ENCODE measurements around the gene SLC39A11. TPM values are rescaled to one million over a fixed set of nuclear protein-coding genes. Genes with fewer than 3 reads are reported as not detected.
"Not testable (repeated sequence)": the region's sequence is repeated elsewhere in the genome, so short reads cannot be mapped to it uniquely, and the experiment has no call there.

SLC39A11 gene
- total RNA-seq, 1 donor from 2014 or later: 8.2 TPM

DNA sequence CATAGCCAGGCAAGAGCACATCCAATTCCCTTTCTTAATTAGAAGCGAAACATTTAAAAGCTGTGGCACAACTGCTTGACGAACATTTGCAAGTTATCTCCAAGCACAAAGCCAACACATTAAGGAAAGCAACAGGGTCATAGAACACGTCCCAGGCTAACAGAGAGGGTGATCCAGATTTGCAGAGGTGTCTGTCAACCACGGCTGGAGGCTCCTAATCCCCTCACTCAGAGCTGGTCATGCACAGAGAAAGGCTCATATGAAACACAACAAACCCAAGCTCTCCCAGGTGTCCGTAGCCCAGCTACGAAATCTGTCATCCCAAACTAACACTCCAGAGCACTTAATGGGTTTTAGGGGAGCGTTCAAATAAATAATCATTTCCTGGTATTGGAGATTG lies 276.1 kb downstream of the SLC39A11 start:
- DNase-seq (ENCODE audit: low spot score in 2 of 2): no peak
- FAIRE-seq: no peak

- no peak for FAIRE-seq
- no peak for DNase-seq (ENCODE audit: low spot score in 2 of 2)
Measured at GRCh38 chr17:72813481-72813880, 279.0 kb downstream of the SLC39A11 start.

DNA sequence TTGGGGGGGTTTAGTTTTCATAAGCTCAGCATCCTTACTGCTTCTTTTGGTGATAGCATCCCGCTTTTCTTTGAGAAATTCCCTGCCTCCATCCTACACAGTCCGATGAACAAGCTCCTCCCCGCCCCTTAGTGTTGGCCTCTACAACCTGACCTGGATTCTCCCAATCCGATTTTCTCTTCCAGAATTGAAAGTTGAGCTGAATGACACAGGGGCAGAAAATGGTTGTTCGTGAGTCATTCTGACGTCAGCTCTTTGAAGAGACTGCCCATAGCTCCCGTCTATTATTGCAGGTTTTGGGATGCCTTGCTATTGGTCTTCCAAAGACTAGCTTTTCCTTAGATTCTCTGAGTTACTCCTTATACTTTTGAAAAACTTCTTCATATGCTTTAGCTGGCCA lies 279.7 kb downstream of the SLC39A11 start:
- no peak for FAIRE-seq
- DNase-seq (ENCODE audit: low spot score in 2 of 2): no peak

GRCh38 chr17:72811976-72812687 lies 280.4 kb downstream of the SLC39A11 start:
- DNase-seq (ENCODE audit: low spot score in 2 of 2) (no peak), FAIRE-seq (no peak)

- FAIRE-seq (no peak), DNase-seq (ENCODE audit: low spot score in 2 of 2) (no peak)
Measured at GRCh38 chr17:72810991-72811508, 281.4 kb downstream of the SLC39A11 start.

DNA sequence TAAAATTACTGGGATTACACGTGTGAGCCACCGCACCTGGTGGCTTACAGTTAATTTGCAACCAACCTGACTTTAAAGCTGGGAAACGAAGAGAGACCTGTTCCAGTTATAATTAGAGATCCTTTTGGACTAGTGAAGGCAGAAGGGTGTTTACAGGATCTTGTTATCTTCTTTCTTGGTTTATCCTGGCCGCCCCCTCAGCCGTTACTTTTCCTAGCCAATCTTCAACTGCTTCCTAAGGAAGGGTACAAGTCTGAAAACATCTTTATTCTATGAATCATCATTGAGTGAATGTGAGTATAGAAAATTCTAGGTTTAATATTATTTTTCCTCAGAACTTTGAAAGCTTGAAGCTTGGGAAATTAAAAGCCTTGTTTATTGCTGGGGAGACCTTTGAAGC lies 286.5 kb downstream of the SLC39A11 start:
- no peak for DNase-seq (ENCODE audit: low spot score in 2 of 2)
- FAIRE-seq: no peak

DNA sequence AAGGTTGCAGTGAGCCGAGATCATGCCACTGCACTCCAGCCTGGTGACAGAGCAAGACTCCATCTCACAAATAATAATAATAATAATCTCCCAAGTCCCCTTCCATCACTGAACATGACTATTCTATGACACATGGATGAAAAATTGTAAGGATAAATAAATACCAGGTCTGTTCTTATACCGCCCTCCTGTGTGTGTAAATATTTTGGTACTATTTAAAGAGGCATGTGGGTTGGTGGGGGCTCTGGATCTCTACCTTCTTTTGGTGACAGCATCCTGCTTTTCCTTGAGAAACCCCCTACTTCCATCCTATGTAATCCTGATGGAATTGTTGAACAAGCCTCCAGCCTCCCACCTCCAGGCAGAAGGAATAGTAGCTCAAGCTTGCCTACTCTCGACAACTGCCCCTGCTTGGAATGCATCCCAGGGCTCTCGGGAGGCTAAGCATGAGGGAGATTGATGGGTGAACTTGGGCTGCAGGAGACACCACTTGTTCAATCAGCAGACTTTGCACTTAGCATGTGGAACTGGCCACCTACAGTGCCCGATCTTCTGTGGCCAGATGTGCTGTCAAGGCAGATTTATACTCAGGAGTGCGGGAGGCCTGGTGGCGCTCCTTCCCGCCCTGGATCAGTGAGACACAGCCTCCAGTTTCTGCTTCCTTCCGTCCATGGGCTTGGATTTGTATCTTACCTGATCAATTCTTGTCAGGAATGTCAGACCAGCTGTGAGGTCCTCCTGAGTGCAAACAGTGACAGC lies 287.4 kb downstream of the SLC39A11 start:
- DNase-seq (ENCODE audit: low spot score in 2 of 2): no peak
- no peak for FAIRE-seq

GRCh38 chr17:72802726-72803125 lies 289.8 kb downstream of the SLC39A11 start:
- FAIRE-seq (no peak), DNase-seq (ENCODE audit: low spot score in 2 of 2) (no peak)

DNA sequence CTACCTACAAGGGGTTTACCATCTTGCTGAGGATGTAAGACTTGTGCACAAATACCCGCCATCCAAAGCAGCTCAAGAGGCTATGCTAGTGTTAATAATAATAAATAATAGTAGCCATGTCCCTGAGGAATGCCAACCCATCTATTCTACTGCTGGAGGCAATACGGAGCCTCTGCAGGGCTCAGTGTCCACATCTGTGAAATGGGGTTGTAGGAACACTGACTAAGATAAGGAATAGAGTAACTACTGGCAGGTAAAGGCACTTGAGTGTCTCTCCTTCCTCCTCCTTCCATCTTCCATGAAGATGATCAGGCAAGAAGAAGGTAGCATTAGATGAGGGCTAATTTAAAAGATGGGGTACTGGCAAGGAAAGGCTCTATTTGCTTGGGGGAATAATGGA lies 295.3 kb downstream of the SLC39A11 start:
- FAIRE-seq (no peak), DNase-seq (ENCODE audit: low spot score in 2 of 2) (no peak)

GRCh38 chr17:72795941-72796340 lies 296.5 kb downstream of the SLC39A11 start:
- DNase-seq (ENCODE audit: low spot score in 2 of 2) (no peak), FAIRE-seq (no peak)

DNA sequence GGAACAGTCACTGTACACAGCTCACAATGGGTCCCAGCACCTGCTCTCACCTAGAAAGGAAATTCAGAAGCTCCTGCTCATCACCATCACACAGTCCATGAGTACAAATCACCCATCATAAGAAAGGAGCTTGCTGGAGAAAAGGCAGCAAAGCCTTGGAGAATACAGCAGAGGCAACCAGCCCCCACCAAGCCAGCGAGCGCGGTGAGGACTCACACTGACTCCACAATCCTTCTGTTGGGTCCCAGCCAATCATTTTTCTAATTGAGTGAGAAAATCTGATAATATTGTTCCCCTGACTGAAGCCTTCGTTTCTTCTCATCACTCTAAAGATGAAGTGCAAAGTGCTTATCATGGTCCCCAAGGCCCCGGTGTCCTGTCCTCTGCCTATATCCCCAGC lies 298.3 kb downstream of the SLC39A11 start:
- no peak for FAIRE-seq
- DNase-seq (ENCODE audit: low spot score in 2 of 2): no peak

DNA sequence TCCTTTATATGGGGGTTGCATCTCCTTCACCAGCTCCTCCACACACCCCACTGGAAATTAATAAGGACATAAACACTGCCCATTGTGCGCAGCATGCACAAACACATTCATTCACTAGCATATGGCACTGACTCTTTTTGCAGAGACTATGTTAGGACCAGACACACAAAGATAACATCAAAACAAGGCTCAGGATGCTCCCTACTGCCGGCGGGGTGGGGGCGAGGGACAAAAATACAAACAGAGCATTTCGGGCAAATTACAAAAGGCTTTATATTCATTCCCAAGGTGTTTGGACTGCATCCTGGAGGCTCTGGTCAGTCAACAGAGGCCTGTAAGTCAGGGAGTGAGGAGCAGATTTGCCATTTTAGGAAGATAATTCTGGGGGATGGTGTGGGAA lies 299.7 kb downstream of the SLC39A11 start:
- no peak for DNase-seq (ENCODE audit: low spot score in 2 of 2)
- FAIRE-seq: no peak

DNA sequence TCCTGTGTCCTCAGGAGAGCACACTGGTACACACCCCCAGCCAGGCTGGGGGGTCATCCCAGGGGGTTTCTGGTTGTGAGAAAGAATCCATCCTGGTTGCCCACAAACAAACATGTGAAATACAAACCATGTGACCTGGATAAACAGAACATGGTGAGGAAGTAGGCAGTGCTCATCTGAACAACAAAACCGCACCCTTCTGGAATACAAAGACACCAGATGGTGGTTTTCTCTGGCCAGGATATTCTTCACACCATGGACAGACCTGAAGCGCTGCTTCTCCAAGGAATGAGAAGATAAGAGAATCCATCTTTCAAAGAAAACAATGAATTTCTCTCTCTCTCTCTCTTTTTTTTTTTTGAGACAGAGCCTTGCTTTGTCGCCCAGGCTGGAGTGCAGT lies 302.3 kb downstream of the SLC39A11 start:
- FAIRE-seq: no peak
- no peak for DNase-seq (ENCODE audit: low spot score in 2 of 2)

GRCh38 chr17:72789711-72790110 lies 302.8 kb downstream of the SLC39A11 start:
- DNase-seq (ENCODE audit: low spot score in 2 of 2) (no peak), FAIRE-seq (no peak)

DNA sequence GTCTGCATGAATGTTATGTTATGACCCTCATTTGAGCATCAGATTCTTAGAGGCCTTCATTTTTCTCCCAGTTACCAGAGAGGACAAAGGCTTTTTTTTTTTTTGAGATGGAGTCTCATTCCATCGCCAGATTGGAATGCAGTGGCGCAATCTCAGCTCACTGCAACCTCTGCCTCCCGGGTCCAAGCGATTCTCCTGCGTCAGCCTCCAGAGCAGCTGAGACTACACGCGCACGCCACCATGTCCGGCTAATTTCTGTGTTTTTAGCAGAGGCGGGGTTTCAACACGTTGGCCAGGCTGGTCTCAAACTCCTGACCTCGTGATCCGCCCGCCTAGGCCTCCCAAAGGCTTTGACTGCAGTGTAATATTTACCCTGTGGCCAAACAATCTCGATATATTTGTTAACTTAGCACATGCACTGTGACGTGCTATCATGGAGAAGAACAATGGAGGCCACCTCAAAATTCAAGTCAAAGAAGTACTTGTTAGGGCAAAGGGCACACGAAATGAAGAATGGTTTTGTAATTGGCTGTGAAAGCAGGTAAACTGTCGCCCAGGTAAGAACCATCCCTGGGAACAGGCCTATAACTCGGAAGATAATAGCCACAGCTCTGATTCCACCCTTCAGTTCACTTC lies 303.4 kb downstream of the SLC39A11 start:
- DNase-seq (ENCODE audit: low spot score in 2 of 2): no peak
- no peak for FAIRE-seq

DNA sequence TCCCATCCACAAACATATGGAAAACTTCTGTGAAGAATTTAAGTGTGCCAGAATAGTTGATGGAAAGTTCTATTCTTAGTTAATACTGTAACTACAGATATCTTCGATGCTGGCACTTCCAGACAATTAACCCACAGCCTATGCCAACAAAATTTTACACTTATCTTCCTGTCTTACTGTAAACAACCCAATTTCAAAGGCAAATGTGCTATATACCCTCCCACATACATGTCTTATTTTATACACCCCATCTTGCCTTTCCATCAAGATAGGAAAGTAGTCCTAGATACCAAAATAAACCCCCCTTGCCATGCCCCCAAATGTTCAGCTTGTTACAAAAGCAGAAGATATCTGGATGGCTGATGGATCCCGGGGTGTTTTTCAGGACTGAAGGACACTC lies 306.3 kb downstream of the SLC39A11 start:
- DNase-seq (ENCODE audit: low spot score in 2 of 2): no peak
- no peak for FAIRE-seq

DNA sequence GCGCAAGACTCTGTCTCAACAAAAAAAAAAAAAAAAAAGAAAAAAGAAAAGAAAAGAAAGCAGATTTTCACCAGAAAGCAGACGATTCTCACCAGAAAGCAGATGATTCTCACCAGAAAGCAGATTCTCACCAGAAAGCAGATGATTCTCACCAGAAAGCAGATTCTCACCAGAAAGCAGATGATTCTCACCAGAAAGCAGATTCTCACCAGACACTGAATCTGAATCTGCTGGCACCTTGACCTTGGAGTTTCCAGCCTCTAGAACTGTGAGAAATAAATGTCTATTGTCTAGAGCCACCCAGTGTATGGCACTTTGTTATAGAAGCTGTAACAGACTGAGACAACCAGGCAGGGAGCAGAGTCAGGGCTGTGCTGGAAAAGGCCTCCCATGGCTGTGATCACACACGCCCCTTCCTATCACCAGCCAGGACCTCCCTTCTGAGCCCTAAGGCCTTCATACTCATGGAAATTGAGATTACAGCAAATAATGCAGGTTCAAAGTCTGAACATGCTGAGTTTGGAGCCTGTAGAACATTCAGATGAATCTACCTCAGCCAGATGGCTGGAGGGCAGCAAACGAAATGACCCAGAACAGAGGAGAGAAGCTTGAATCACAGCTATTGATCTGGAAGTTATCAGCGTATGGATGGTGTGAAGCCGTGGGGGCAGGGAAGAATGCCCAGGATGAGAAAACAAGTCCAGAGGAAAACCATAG lies 309.3 kb downstream of the SLC39A11 start:
- no peak for FAIRE-seq
- no peak for DNase-seq (ENCODE audit: low spot score in 2 of 2)

- not testable (repeated sequence) for FAIRE-seq; DNase-seq (ENCODE audit: low spot score in 2 of 2)
Measured at GRCh38 chr17:72782437-72782836, 310.1 kb downstream of the SLC39A11 start.

- DNase-seq (ENCODE audit: low spot score in 2 of 2): no peak
- no peak for FAIRE-seq
Measured at GRCh38 chr17:72778169-72779151, 314.0 kb downstream of the SLC39A11 start.

- DNase-seq (ENCODE audit: low spot score in 2 of 2) (no peak), FAIRE-seq (no peak)
Measured at GRCh38 chr17:72775919-72776318, 316.6 kb downstream of the SLC39A11 start.
